HepG2 (cell line): ENCODE results near the gene MGAT5. TPM values are rescaled to one million over a fixed set of nuclear protein-coding genes. Genes with fewer than 3 reads are reported as not detected.

Source experiments
- ATAC-seq: fragments of 200-7000 bp; cut with Tn5 transposase; 3 replicates; pipeline ENCODE4 v1.9.1; 2020; ENCODE audit warnings: mild to moderate bottlenecking, moderate library complexity
- BruUV-seq: library from RNA; stranded (reverse); fragments of 400-500 nt; replicated peaks from 2 replicates; lab custom pipeline; 2021; lab: Mats Ljungman, UMichigan
- CTCF ChIA-PET: fragments of 300-600 bp; formaldehyde crosslinking; extraction: SDS; loops from one replicate; lab custom pipeline; 2021; ENCODE audit warnings: low total read pairs, inconsistent platforms, low intra/inter-chr PET ratio; lab: Yijun Ruan, JAX
- POLR2A ChIA-PET: fragments of 350-600 bp; sonication (Branson Sonifier 250); formaldehyde crosslinking; loops from one replicate; lab custom pipeline; 2020; ENCODE audit warnings: antibody characterized with exemption, inconsistent platforms; lab: Yijun Ruan, JAX
- DNase-seq: peaks from one replicate; pipeline ENCODE4 v3.0.0-alpha.2; 2015; ENCODE audit warnings: low spot score
- FAIRE-seq: peaks from 3 replicates; lab custom pipeline; 2011; peaks lifted over from hg19 to GRCh38; lab: Jason Lieb, UNC
- H2AFZ ChIP-seq: one replicate; pipeline ENCODE4 v1.6.1; 2011; ENCODE audit warnings: low read length, inconsistent platforms
- H3K27ac ChIP-seq: fragments of 300-600 bp; 3 replicates; pipeline ENCODE4 v1.8.0; 2011; ENCODE audit warnings: mixed run types, mild to moderate bottlenecking, mixed read lengths, low read length, inconsistent platforms; ENCODE audit not compliant: insufficient read depth; ENCODE audit errors: extremely low read length
- H3K27me3 ChIP-seq, 2 experiments: fragments of 200-600 bp in 1 of 2; 2 replicates in 1 of 2; 3 replicates in 1 of 2; pipeline versions ENCODE4 v1.6.0 to v1.8.0; 2011; ENCODE audit warnings: low read length in 2 of 2, mild to moderate bottlenecking in 2 of 2, moderate library complexity in 2 of 2, inconsistent platforms in 1 of 2; ENCODE audit not compliant: insufficient read depth in 2 of 2, control insufficient read depth in 1 of 2
- H3K36me3 ChIP-seq, 2 experiments: fragments of 200-600 bp in 1 of 2; replicated peaks in 1 of 2; 2 replicates in 1 of 2; 3 replicates in 1 of 2; pipeline versions ENCODE4 v1.5.1 to v1.8.0; 2011; ENCODE audit warnings: low read length in 2 of 2, inconsistent platforms in 1 of 2; ENCODE audit not compliant: insufficient read depth in 2 of 2, control insufficient read depth in 1 of 2
- H3K4me1 ChIP-seq: 2 replicates; pipeline ENCODE4 v1.5.1; 2012; ENCODE audit warnings: low read length, inconsistent platforms; ENCODE audit not compliant: insufficient read depth
- H3K4me2 ChIP-seq: 2 replicates; pipeline ENCODE4 v1.6.0; 2011; ENCODE audit warnings: low read depth, low read length, inconsistent platforms
- H3K4me3 ChIP-seq, 3 experiments: fragments of 200-600 bp in 1 of 3; sonication (generic), shearing (Covaris generic) in 1 of 3; replicated peaks in 1 of 3; 2 replicates each; pipeline ENCODE4 v1.5.1; 2011 to 2016; ENCODE audit warnings: low read length in 3 of 3, inconsistent platforms in 2 of 3, low read depth in 2 of 3, mild to moderate bottlenecking in 2 of 3, control low read depth in 1 of 3, mixed read lengths in 1 of 3; ENCODE audit not compliant: insufficient read depth in 1 of 3
- H3K79me2 ChIP-seq: one replicate; pipeline ENCODE4 v1.6.1; 2011; ENCODE audit warnings: low read length, inconsistent platforms; ENCODE audit not compliant: insufficient read depth
- H3K9ac ChIP-seq: 2 replicates; pipeline ENCODE4 v1.6.0; 2011; ENCODE audit warnings: mild to moderate bottlenecking, low read depth, low read length, inconsistent platforms; ENCODE audit not compliant: insufficient read depth
- H3K9me3 ChIP-seq: 2 replicates; pipeline ENCODE4 v1.5.1; 2012; ENCODE audit warnings: mild to moderate bottlenecking, low read length
- H4K20me1 ChIP-seq: 2 replicates; pipeline ENCODE4 v1.6.0; 2011; ENCODE audit warnings: inconsistent platforms, mild to moderate bottlenecking, low read length, moderate library complexity; ENCODE audit not compliant: insufficient read depth
- CCAR2 ChIP-seq: fragments of 200-400 bp; formaldehyde crosslinking; optimal IDR thresholded peaks from 2 replicates; pipeline ENCODE3; 2018; ENCODE audit warnings: low read depth, mild to moderate bottlenecking, low read length, moderate library complexity
- GTF3A ChIP-seq: sonication (generic); formaldehyde crosslinking; conservative IDR thresholded peaks from 2 replicates; pipeline ENCODE4 v1.4.0; 2020; ENCODE audit warnings: mild to moderate bottlenecking, missing genetic modification reagents
- IRX3 ChIP-seq: sonication (generic); formaldehyde crosslinking; IDR thresholded peaks from 2 replicates; pipeline ENCODE4 v1.8.1; 2023; ENCODE audit warnings: mild to moderate bottlenecking, low read depth, missing genetic modification reagents, borderline replicate concordance
- KAT2B ChIP-seq: fragments of 150-350 bp; IDR thresholded peaks from 2 replicates; pipeline ENCODE4 v1.6.1; 2014; ENCODE audit warnings: low read depth, low read length, borderline replicate concordance
- KDM3A ChIP-seq: IDR thresholded peaks from 2 replicates; pipeline ENCODE4 v1.6.1; 2018; ENCODE audit warnings: low read depth, missing compliant biosample characterization
- LRRFIP1 ChIP-seq: sonication (generic); formaldehyde crosslinking; conservative IDR thresholded peaks from 2 replicates; pipeline ENCODE4 v1.4.0; 2020; ENCODE audit warnings: missing genetic modification reagents
- MEIS1 ChIP-seq: sonication (generic); formaldehyde crosslinking; IDR thresholded peaks from 2 replicates; pipeline ENCODE4 v1.9.0; 2021; ENCODE audit warnings: mild to moderate bottlenecking, missing genetic modification reagents, moderate library complexity, borderline replicate concordance
- MNT ChIP-seq: fragments of 450-650 bp; IDR thresholded peaks from 2 replicates; pipeline ENCODE4 v1.6.1; 2016
- NFYB ChIP-seq: sonication (generic); formaldehyde crosslinking; IDR thresholded peaks from 2 replicates; pipeline ENCODE4 v1.4.0; 2020; ENCODE audit warnings: missing genetic modification reagents
- PLSCR1 ChIP-seq: sonication (generic); formaldehyde crosslinking; IDR thresholded peaks from 2 replicates; pipeline ENCODE4 v1.5.0; 2020; ENCODE audit warnings: missing genetic modification reagents, mild to moderate bottlenecking, borderline replicate concordance
- RAD21 ChIP-seq: fragments of 450-650 bp; formaldehyde crosslinking; IDR thresholded peaks from 2 replicates; pipeline ENCODE4 v1.5.0; 2020; ENCODE audit warnings: mild to moderate bottlenecking
- RARG ChIP-seq: sonication (generic); formaldehyde crosslinking; IDR thresholded peaks from 2 replicates; pipeline ENCODE4 v1.4.0; 2020; ENCODE audit warnings: low read depth, mild to moderate bottlenecking, missing genetic modification reagents
- ZC3H13 ChIP-seq: sonication (generic); formaldehyde crosslinking; IDR thresholded peaks from 2 replicates; pipeline ENCODE4 v1.8.1; 2023; ENCODE audit warnings: mild to moderate bottlenecking, missing genetic modification reagents, moderate library complexity
- ZFP36L2 ChIP-seq: sonication (generic); formaldehyde crosslinking; IDR thresholded peaks from 2 replicates; pipeline ENCODE4 v1.4.0; 2020; ENCODE audit warnings: missing genetic modification reagents
- ZNF281 ChIP-seq: sonication (generic); formaldehyde crosslinking; IDR thresholded peaks from 2 replicates; pipeline ENCODE4 v1.4.0; 2020; ENCODE audit warnings: missing genetic modification reagents, borderline replicate concordance
- ZNF572 ChIP-seq: sonication (generic); formaldehyde crosslinking; IDR thresholded peaks from 2 replicates; pipeline ENCODE4 v1.5.1; 2020; ENCODE audit warnings: mild to moderate bottlenecking, missing genetic modification reagents
- ZNF720 ChIP-seq: sonication (generic); formaldehyde crosslinking; IDR thresholded peaks from 2 replicates; pipeline ENCODE4 v1.4.0; 2020; ENCODE audit warnings: missing genetic modification reagents
- ZNF83 ChIP-seq: sonication (generic); formaldehyde crosslinking; IDR thresholded peaks from 2 replicates; pipeline ENCODE4 v1.4.0; 2020; ENCODE audit warnings: missing genetic modification reagents, mild to moderate bottlenecking, borderline replicate concordance
- ZSCAN25 ChIP-seq: sonication (generic); formaldehyde crosslinking; IDR thresholded peaks from 2 replicates; pipeline ENCODE4 v1.8.0; 2022; ENCODE audit warnings: mild to moderate bottlenecking, missing genetic modification reagents
- WGBS: methylation state at CpG from one replicate; pipeline ENCODE4 v1.1.6; 2017; ENCODE audit warnings: low lambda C conversion rate; 5-methylcytosine and 5-hydroxymethylcytosine counted together
- in situ Hi-C: cut with HindIII; loops from 2 replicates; pipeline ENCODE4 v1.10.0; 2017; ENCODE audit warnings: low pct_unique_long_range_greater_than_20kb; ENCODE audit not compliant: extremely low pct_ligation_motif_present
- intact Hi-C: fragments of 100-400 bp; cut with micrococcal nuclease; formaldehyde crosslinking; loops from one replicate; pipeline ENCODE4 v1.10.0; 2022; ENCODE audit not compliant: unreplicated experiment
- polyA plus RNA-seq, 8 experiments: library from polyadenylated mRNA; depleted of rRNA in 3 of 8; stranded (reverse) in 7 of 8; unstranded in 1 of 8; fragments of >200 nt; fragmentation: Illumina TruSeq in 4 of 8; extraction: Trizol in 4 of 8; gene quantifications; 2 replicates each; pipeline versions ENCODE4 v1.2.1 to v1.2.3, GENCODE V29; 2011 to 2016; ENCODE audit warnings: low read depth in 4 of 8, missing spikeins in 1 of 8, mixed read lengths in 1 of 8; ENCODE audit not compliant: insufficient read depth in 1 of 8
- total RNA-seq, 5 experiments: library from RNA; depleted of rRNA; stranded (reverse); fragments of >200 nt; fragmentation: Illumina TruSeq; extraction: Trizol; gene quantifications; 2 replicates each; pipeline ENCODE4 v1.2.3, GENCODE V29; 2016; ENCODE audit warnings: low read depth in 1 of 5

MGAT5 gene
- total and polyA plus RNA-seq, 2 of the 13 experiments (the other 11 are each of a cell fraction or from before 2014, with no cell fraction given), result 33.1 to 60.2 TPM

GRCh38 chr2:134295441-134295840, 41.6 kb downstream of the MGAT5 start:
- no peak overlapping the region for H3K27ac ChIP-seq
- FAIRE-seq (no peak), ATAC-seq (no peak), DNase-seq (no peak)
- no peaks in the 10 kb centered on the region for H3K27me3 ChIP-seq
- ChIA-PET POLR2A (no interaction called here), CTCF (no interaction called here)
- BruUV-seq, result no TSS peak
- peaks cover 11% of the 10 kb centered on the region for H3K4me1 ChIP-seq
- in situ Hi-C loops, result no loop called here
- no peak overlapping the region for H2AFZ ChIP-seq
- H3K4me3 ChIP-seq, result no peak overlapping the region
- no peaks in the 10 kb centered on the region for H3K79me2 ChIP-seq
- intact Hi-C loops, result no loop called here
- H3K4me2 ChIP-seq, result no peak overlapping the region
- TF ChIP-seq ZNF83 (no peak), MNT (no peak), ZSCAN25 (CRISPR knock-in tag) (no peak), MEIS1 (CRISPR knock-in tag) (no peak), NFYB (no peak), ZFP36L2 (CRISPR knock-in tag) (no peak), RARG (no peak), GTF3A (CRISPR knock-in tag) (no peak), LRRFIP1 (CRISPR knock-in tag) (no peak), KAT2B (no peak), ZNF572 (CRISPR knock-in tag) (no peak), PLSCR1 (CRISPR knock-in tag) (no peak), IRX3 (no peak), RAD21 (no peak), KDM3A (no peak), CCAR2 (no peak), ZNF720 (no peak), ZNF281 (CRISPR knock-in tag) (no peak), ZC3H13 (CRISPR knock-in tag) (no peak)
- no peak overlapping the region for H3K9ac ChIP-seq
- no peaks in the 10 kb centered on the region for H4K20me1 ChIP-seq
- no peaks in the 10 kb centered on the region for H3K9me3 ChIP-seq
- 93% methylated on average over 3 of the region's 3 CpGs for WGBS
- no peaks in the 10 kb centered on the region; a peak in 2 of 5 replicates for H3K36me3 ChIP-seq
